ENCODE results near the gene TSPAN13. TPM values are rescaled to one million over a fixed set of nuclear protein-coding genes. Genes with fewer than 3 reads are reported as not detected.

TSPAN13 gene
- total and polyA plus RNA-seq, 10 of the 15 experiments (the other 5 are each of a cell fraction or from before 2014, with no cell fraction given) = 0.26 to 0.37 TPM; not detected in 8

GRCh38 chr7:16718111-16718656, 35.4 kb upstream of the TSPAN13 start (continued):
- TF ChIP-seq BCLAF1 (IDR thresholded peaks at IDR 0.05) = no peak
- TF ChIP-seq SREBF2 (IDR thresholded peaks at IDR 0.05; ENCODE audit: low read length) = no peak
- no peak for TF ChIP-seq JUND (IDR thresholded peaks at IDR 0.05; ENCODE audit: low read depth, low read length)
- no peak for TF ChIP-seq NR2C2 (IDR thresholded peaks at IDR 0.05; ENCODE audit: borderline replicate concordance, control insufficient read depth, insufficient read length, low read depth)
- no peak for TF ChIP-seq POLR2AphosphoS2 (IDR thresholded peaks at IDR 0.05; ENCODE audit: low read depth, low read length)
- TF ChIP-seq BMI1 (IDR thresholded peaks at IDR 0.05; ENCODE audit: borderline replicate concordance) = no peak
- no peak for TF ChIP-seq ZNF622 (IDR thresholded peaks at IDR 0.05)
- no peak for TF ChIP-seq POLR2A (IDR thresholded peaks at IDR 0.05; ENCODE audit: low read depth, low read length)
- TF ChIP-seq, protein P1, sequence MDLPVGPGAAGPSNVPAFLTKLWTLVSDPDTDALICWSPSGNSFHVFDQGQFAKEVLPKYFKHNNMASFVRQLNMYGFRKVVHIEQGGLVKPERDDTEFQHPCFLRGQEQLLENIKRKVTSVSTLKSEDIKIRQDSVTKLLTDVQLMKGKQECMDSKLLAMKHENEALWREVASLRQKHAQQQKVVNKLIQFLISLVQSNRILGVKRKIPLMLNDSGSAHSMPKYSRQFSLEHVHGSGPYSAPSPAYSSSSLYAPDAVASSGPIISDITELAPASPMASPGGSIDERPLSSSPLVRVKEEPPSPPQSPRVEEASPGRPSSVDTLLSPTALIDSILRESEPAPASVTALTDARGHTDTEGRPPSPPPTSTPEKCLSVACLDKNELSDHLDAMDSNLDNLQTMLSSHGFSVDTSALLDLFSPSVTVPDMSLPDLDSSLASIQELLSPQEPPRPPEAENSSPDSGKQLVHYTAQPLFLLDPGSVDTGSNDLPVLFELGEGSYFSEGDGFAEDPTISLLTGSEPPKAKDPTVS (IDR thresholded peaks at IDR 0.05; ENCODE audit: low read depth, low read length) = no peak
- TF ChIP-seq MEF2A (IDR thresholded peaks at IDR 0.05; ENCODE audit: insufficient read depth, low read depth, low read length) = no peak
- no peak for TF ChIP-seq EP300 (IDR thresholded peaks at IDR 0.05; ENCODE audit: borderline replicate concordance in 1 of 2, control insufficient read depth in 1 of 2, low read depth in 2 of 2, low read length in 2 of 2)
- no peak for TF ChIP-seq CHD1 (IDR thresholded peaks at IDR 0.05; ENCODE audit: low read depth, low read length)
- TF ChIP-seq BCL11A (IDR thresholded peaks at IDR 0.05; ENCODE audit: low read depth, low read length) = no peak
- no peak for TF ChIP-seq ELK1 (IDR thresholded peaks at IDR 0.05; ENCODE audit: low read depth, low read length)

All from GM12878 (cell line).